NCI-H1417 (cell line): Measurements from ENCODE around the gene SPTA1.

ENCODE experiments used
- DNase-seq, 3 experiments: peaks; one replicate each; lab custom pipeline; 2025; lab: John Stamatoyannopoulos, UW

The SPTA1 gene

GRCh38 chr1:158685085-158685484 is 1.4 kb downstream of the SPTA1 start:
- no peak for DNase-seq

DNA sequence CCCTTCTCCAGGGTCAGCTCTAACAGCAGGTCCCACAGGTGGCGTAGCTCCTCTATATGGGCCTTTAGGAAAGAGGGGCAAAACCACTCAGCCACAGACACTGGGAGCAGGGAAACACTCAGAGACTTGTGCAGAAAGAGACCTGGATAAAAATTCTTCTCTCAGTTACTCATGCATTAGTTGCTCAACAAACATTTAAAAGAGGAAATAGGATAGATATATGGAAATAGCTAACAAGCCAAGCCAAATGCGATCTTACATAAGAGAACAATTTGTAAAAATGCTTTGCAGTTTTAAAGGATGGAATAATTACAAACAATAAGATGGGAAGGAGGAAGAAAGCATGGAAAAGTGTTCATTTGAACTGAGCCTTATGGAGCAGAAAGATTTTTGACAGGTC is 4.9 kb downstream of the SPTA1 start:
- no peak for DNase-seq

DNA sequence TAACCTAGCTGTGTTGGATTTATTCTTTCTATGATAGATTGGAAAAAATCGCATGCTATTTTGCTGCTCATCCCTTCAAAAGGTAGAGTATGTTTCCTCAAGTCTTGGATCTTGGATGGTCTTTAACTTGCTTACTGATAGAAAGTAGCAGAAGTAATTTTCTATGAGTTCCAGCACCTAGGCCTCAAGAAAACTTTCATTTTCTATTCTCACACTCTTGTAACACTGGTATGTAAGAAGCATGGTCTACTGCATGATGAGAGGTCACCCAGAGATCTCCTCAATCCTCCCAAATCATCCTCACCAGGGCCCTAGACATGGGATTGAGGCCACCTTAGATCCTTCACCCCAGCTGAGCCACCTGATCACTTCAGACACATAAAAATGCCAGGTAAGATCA is 7.2 kb downstream of the SPTA1 start:
- no peak for DNase-seq

- no peak for DNase-seq
Observed at GRCh38 chr1:158675563-158676323, 10.8 kb downstream of the SPTA1 start.

GRCh38 chr1:158674302-158674701 is 12.2 kb downstream of the SPTA1 start:
- no peak for DNase-seq

DNA sequence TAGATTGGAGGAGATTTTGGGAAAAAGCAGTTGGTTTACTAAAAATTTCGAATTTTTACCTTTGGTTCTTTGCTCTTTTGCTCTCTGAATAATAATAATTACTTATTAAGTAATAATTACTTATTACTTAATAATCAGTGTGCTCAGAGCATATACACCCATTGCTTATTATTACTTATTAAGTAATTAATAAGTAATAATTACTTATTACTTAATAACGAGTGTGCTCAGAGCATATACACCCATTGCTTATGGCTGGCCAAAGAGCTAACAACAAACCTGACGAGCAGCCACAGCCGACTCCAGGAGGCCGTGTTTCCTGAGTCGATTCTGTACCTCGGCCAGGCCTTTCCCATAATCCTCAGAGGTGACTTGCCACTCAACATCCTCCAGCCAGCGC is 20.5 kb downstream of the SPTA1 start:
- DNase-seq = no peak

DNA sequence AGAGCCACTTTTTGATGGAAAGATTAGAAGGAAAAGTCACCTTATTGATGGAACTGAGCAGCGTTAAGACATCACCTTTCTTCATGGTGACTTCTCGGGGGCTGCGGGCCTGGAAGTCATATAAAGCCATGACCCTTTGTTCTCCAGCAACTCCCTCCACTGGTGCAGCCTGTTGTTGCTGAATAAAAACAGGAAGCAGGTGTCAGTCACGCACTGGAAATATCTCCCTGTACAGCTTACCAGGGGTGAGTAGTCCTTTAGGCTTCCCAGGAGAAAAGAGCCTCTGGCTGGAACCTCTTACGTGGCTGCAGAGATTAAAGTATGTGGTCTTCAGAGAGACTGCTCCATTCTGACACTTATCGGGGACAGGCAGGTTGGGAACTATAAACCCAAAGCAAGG is 31.9 kb downstream of the SPTA1 start:
- peak in 1 of 3 experiments; percentile 14 for DNase-seq

- DNase-seq = no peak
Observed at GRCh38 chr1:158654086-158654485, 32.4 kb downstream of the SPTA1 start.

DNA sequence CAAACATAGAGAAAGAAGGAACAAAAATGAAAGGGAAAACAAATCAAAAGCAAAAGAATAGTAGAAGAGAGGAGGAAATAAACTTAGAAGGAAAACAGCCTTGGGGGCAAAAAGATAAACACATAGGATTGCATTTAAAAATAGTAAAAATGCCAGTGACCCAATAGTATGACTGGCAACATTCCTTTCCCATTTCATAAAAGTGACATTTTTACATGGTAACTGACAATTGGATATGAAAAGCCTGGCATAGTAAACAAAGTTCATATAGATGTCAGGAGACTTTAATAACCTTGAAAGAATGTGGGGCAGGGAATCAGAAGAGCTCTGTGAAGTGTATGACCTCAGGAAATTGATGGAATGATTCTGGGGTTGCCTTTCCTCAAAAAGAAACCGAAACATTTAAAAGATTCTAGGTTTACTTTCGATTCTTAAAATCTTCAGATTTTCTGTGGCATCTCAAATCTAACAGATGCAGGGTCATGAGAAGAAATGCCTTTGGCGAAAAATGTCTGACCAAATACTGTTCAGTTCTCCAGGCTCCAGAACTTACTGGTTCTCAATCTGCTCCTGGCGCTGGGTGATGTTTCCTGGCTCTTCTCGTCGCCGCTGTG is 33.7 kb downstream of the SPTA1 start:
- DNase-seq = no peak

GRCh38 chr1:158649052-158649451 is 37.5 kb downstream of the SPTA1 start:
- DNase-seq = no peak

- DNase-seq = no peak
Observed at GRCh38 chr1:158646465-158646864, 40.0 kb downstream of the SPTA1 start.

- no peak for DNase-seq
Observed at GRCh38 chr1:158644449-158644848, 42.1 kb downstream of the SPTA1 start.

- no peak for DNase-seq
Observed at GRCh38 chr1:158638904-158639303, 47.6 kb downstream of the SPTA1 start.

DNA sequence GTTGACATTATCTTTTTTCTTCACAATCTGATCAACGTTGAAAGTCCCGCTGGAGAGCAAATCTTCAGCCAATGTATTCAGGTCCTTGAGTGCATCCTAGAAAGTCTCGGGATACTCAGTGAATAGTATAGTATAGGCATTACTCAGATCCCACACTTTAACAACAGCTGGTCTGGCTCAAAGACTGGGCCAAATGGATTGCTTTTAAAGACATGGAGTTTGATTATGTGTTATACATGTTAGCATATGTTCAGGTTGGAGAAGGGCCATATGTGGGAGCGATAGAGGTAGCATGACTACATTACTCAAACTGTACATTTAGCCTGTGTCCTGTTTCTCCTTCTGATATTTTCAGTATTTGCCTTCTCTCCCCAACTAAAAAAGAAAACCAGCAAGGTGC is 48.4 kb downstream of the SPTA1 start:
- DNase-seq = no peak

DNA sequence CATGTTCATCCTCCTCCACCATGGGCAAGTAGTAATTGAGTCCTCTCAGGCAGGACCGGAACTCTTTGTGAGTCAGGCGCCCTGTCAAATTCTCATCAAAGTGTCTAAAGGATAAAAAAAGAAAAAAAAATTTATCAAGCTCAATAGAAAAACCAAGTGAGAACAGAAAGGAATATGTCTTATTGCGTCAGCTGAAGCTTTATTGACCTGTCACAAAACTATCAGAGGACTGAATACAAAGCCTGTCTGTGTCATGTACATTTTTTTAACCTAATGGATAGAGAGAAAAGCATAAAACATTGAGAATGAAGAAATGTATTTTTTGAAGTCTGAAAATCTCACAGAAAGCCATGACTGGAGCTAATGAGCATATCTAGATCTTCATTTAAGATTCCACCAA is 72.8 kb downstream of the SPTA1 start:
- DNase-seq = no peak

- no peak for DNase-seq
Observed at GRCh38 chr1:158611916-158612315, 74.6 kb downstream of the SPTA1 start.

DNA sequence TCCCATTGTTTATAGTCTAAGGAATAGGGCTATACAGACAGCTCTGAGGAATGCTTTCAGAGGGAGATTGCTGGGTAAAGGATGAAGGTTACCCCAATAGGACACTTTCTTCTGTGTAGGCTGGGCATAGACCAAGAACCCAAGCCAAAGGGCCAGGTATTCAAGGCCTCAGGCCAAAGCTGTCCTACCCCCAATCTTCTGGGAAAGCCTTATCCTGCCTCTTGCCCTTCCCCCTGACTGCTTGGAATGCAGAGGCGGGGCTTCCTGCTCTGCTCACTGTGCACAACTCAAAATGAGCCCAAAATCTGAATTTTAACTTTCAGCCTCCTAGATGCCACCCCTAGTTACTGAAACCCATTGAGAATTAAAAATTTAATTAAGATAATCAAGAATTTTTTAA is 79.2 kb downstream of the SPTA1 start:
- no peak for DNase-seq

DNA sequence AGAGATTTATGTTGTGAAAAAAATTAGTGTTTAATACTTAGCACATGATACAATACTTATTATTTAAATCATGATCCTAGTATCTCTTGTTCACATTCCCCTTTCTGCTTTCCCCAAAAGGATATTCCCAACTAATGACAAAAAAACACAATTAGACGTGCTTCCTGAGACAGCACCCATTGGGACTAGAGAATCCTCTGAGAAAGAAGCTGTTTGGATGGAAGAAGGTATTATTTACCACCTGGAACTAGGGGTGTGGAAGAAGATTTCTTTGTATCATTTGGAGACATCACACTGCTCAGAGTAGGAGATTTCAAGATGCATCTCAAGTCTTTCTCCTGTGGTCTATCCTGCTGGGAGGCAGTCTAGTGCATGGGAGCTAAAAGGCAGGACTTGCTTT is 81.5 kb downstream of the SPTA1 start, which contains the start of gene OR10Z1:
Gene OR10Z1, plus strand, starts transcription at position 301 of the 400 bp plus-strand sequence. CDS start 1,171 bp downstream, outside the sequence.
- DNase-seq = no peak

DNA sequence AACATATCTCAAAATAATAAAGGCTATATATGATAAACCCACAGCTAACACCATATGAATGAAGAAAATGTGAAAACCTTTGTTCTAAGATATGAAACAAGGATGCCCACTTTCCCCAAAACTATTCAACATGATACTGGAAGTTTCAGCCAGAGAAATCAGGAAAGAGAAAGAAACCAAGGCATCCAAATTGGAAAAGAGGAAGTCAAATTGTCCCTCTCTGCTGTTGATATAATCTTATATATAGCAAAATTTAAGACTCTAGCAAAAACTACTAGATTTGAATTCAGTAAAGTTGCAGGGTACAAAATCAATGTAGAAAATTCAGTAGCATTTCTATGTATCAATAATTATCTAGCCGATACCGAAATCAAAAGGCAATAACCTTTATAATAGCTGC is 85.8 kb downstream of the SPTA1 start:
- no peak for DNase-seq

GRCh38 chr1:158586942-158587341 is 99.6 kb downstream of the SPTA1 start:
- DNase-seq = no peak

- no peak for DNase-seq
Observed at GRCh38 chr1:158583962-158584361, 102.6 kb downstream of the SPTA1 start.

GRCh38 chr1:158579733-158580132 is 106.8 kb downstream of the SPTA1 start, which contains the start of gene OR10X1:
Gene OR10X1 (minus strand): TSS chr1:158579899. CDS start chr1:158579899, 0 bp downstream.
- no peak for DNase-seq

DNA sequence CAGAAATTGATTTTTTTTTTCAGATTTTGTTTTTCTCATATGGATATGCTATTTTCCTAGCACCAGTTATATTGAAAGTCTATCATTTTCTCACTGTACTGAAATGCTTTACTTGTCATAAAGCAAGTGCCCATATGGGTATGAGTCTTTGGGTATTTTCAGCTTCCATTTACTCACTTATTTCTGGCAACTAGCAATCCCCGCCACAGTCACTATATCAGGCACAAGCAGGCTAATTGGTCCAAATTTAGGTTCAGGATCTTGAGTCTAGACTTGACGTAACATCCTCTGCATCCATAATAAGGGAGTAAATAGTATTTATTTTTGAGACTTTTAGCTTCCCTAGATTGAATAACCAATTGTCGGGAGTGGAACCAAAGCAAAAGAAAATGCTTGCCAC is 109.0 kb downstream of the SPTA1 start:
- no peak for DNase-seq

- DNase-seq = no peak
Observed at GRCh38 chr1:158572226-158572625, 114.3 kb downstream of the SPTA1 start.
